GM19438 (cell line): ENCODE measurements around the gene GPR82.
"Not testable (repeated sequence)": the region's sequence is repeated elsewhere in the genome, so short reads cannot be mapped to it uniquely, and the experiment has no call there.

Experiments
- ATAC-seq: cut with Tn5 transposase; IDR thresholded peaks from one replicate; pipeline ENCODE4 v1.9.1; 2021; ENCODE audit warnings: low read depth; ENCODE audit not compliant: unreplicated experiment

GPR82 gene

DNA sequence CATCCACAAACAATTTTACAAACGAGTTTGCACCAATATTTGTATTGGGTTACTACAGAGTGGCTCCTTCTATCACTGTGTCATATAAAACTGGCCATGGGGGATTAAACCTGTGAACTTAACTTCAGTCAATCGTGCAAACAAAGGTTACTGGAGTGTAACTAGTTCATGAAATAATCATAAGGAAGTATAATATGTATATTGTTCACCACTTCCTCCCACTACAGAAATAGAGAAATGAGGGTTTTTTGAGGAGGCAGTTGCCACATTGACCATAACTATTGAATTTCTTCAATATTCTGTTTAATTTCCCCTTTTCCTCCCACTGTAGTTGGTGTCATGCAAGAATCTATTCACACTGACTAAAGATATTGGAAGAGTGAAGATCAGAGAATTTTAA is at the start of gene GPR82:
TSS of gene GPR82 (plus strand) at position 356 of the 400 bp plus-strand sequence. CDS start 2,846 bp downstream, outside the sequence.
- ATAC-seq = no peak

DNA sequence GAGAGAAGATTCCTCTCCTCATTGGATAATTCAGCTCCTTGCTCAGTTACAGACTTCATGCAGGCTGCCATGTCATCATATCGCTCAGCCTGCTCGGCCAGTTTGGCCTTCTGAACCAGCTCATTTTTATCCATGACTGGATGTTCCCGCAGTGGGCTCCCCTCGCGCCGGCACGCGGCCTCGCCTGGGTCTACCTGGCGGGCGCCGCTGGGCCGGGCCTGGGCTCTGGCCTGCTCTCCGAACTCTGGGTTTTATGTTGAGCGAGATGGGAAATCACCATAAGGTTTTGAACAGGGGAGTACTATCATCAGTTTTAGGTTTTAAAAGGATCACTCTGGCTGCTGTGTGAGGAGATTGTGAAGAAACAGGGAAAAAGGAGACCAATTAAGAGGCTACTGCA is 47.6 kb upstream of the GPR82 start:
- ATAC-seq = not testable (repeated sequence)

GRCh38 chrX:41677183-41678060 is 46.6 kb upstream of the GPR82 start:
- no peak for ATAC-seq

DNA sequence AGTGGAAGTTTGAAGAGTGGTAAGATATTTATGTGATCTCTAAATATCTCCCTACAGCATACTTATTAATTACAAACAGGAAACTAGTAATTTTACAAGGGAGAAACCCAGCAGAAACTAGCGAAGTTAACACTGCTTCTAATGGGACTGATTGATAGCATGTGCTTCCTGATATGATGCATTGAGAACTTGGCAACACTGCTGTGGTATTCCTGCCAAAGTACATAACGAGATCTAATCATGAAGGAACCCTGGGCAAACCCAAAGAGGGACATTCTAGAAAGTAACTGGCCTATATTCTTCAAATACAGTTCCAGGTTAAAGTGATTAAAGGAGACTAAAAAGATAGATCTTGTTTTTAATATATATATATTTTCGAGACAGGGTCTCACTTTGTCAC is 39.8 kb upstream of the GPR82 start:
- no peak for ATAC-seq

GRCh38 chrX:41684940-41685339 is 39.0 kb upstream of the GPR82 start:
- ATAC-seq = no peak

DNA sequence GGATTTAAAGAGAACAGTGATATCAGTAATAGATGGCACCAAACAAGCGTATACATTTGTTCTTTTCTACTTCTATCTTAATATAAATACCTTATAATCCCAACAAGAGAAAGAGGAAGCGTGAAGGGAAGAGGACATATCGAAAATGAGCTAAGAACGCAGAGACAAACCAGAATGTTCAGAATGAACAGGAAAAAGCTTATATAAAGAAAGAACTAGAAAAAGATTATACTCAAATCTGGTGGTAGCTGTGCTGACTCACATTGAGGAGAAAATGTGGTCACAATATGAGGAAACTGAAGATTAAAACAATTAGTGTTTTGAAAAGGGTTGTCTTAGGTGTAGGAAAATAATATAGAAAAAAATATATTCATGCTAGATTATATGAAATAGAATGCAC is 37.2 kb upstream of the GPR82 start:
- ATAC-seq = no peak

GRCh38 chrX:41688156-41688555 is 35.8 kb upstream of the GPR82 start:
- ATAC-seq = no peak

GRCh38 chrX:41688835-41689234 is 35.1 kb upstream of the GPR82 start, which contains the start of gene GPR34:
TSS of gene GPR34 (plus strand) at chrX:41688973. CDS start at chrX:41695634, 6,661 bp downstream.
- no peak for ATAC-seq

- ATAC-seq = no peak
Measured at GRCh38 chrX:41689711-41690110, 34.3 kb upstream of the GPR82 start.

DNA sequence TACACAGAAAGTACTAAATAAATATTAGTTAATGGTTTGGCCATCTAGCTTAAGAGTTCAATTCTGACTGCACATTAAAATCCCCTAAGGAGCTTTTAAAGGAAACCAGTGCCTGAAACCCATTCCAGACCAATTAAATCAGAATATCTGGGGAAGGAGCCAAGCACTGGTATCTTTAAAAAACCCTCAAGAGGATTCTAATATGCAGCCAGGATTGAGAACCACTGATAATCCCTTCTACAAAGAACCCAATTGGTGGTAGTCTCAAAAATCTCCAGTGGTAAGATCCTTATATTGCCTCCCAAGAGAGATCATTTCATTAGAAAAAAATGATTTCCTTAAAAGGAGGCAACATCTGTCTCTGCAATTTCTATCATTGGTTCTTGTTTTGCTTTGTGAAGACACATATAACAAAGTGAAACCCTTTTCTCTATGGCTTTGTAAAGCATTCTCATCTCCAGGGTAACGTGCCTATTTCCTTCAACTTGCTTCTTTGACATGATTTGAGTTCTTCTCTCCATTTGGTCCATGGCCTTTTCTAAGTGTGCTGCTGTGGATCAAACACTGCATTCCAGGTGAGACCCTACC is 31.7 kb upstream of the GPR82 start:
- ATAC-seq = no peak

DNA sequence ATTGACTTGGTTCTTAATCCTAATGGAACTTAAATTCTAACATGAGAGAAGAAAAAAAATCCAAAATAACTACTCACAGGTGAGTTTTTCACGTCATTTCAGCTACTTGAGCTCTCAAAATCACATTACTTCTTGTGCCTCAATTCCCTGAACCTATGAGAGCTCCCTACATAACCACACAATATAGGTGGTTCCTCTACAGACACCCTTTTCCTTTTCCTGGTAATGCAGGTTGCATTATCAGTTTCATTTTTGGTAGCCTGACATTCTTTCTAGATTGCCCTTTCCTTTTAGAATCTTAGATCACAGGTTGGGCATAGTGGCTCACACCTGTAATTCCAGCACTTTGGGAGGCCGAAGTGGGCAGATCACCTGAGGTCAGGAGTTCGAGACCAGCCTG is 31.0 kb upstream of the GPR82 start:
- ATAC-seq = no peak

GRCh38 chrX:41695426-41695825 is 28.6 kb upstream of the GPR82 start:
- ATAC-seq = no peak

DNA sequence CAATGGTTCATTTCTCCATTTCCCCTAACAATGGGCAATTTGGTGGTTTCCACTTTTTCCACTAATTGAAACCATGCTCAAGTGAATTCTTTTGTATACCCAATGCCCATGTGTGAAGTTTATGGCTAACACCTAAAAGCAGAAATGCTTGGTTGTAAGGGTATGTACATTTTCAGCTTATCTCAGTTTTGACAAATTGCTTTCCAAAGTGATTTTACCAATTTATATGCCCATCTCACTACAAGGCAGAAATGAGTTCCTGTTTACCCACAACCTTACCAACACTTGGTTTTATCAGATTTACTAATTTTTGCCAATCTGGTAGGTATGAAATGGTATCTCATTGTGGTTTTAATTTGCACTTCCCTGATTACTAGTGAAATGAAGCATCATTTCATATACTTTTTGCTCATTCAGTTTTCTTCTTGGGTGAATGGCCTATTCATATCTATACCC is 20.4 kb upstream of the GPR82 start:
- ATAC-seq = no peak

- ATAC-seq = no peak
Measured at GRCh38 chrX:41705042-41705441, 18.9 kb upstream of the GPR82 start.

GRCh38 chrX:41705680-41706374 is 18.2 kb upstream of the GPR82 start:
- peak; percentile 94 for ATAC-seq

DNA sequence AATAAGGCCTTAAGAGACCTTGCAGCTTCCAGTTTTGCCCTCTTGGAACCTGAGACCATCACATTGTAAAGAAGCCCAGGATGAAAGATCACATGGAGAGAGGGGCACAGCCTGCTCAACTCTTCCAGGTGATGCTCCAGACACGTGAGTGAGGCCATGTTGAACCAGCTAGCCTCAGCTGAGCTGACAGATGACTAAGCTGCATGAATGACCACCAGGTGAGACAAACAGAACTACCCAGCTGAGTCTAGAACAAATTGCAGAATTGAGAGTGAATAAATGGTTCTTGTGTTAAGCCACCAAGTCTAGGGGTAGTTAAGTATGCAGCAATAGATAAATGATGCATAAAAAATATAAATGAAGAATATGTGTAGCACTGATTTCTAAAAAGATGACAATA is 16.8 kb upstream of the GPR82 start:
- ATAC-seq = no peak

DNA sequence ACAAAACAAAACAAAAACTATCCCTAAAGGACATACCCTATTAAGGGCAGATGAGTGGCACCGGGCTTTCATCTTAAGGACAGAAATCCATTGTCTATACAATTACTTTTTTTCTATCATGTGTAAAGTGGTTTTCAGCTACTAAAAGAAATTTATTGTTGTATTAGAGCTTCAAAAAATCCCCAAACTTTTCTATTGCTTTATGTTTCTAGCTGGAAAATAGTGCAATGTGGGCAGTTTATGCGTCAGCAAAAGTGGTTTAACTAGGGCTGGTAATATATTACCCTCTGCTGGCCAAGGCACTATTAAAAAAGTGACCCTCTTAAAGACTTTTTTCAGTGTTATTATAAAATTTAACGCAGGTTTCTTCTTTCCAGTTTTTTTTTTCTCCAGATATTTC is 15.5 kb upstream of the GPR82 start:
- no peak for ATAC-seq

DNA sequence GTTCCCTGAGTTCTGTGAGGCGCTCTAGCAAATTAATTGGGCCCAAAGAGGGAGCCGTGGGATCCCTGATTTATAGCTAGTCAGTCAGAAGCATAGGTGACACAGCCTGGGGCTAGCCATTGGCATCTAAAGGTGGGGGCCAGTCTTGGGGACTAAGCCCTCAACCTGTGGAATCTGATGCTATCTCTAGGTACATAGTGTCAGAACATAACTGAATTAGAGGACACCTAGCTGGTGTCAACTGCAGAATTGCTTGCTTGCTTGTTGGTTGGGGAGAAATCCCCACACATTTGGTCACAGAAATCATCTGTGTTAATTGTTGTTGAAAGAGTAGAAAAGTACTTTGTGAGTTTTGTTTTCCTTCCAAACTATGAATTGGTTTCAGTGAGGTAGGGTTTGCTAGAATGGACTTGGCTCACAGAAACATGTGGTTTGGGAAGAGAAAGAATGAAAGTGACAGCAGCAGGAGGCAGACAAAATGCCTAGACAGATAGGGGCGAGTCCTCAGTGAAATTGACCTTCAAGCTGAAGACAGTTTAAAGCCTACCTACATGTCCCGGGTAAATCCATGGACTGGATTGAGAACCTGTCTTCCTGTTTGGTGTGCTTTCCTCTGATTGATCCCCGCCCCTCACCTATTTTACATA is 12.8 kb upstream of the GPR82 start:
- no peak for ATAC-seq

GRCh38 chrX:41716222-41716621 is 7.8 kb upstream of the GPR82 start:
- ATAC-seq = no peak

- no peak for ATAC-seq
Measured at GRCh38 chrX:41716767-41717473, 7.1 kb upstream of the GPR82 start.
